HG02840 (cell line): ENCODE results near the gene CEP19.
"Not testable (repeated sequence)": the region's sequence is repeated elsewhere in the genome, so short reads cannot be mapped to it uniquely, and the experiment has no call there.

Experiments
- ATAC-seq: cut with Tn5 transposase; IDR thresholded peaks from one replicate; pipeline ENCODE4 v1.9.1; 2021; ENCODE audit warnings: mild to moderate bottlenecking, moderate library complexity, moderate number of reproducible peaks; ENCODE audit not compliant: unreplicated experiment, low FRiP score

Gene CEP19

GRCh38 chr3:196711838-196712513 lies at the start of gene CEP19, which contains the start of gene PIGX:
Gene CEP19, minus strand, starts transcription at chr3:196712250. Its CDS starts 3,593 bp downstream, at chr3:196708657.
Gene PIGX, plus strand, starts transcription at chr3:196712377.
- peak; percentile 73 for ATAC-seq

GRCh38 chr3:196757876-196758739 lies 46.1 kb upstream of the CEP19 start:
- ATAC-seq, result no peak

GRCh38 chr3:196756732-196757131 lies 44.7 kb upstream of the CEP19 start:
- no peak for ATAC-seq

- no peak for ATAC-seq
These were observed 42.3 kb upstream of the CEP19 start for GRCh38 chr3:196754091-196754981.

- ATAC-seq, result no peak
These were observed 41.2 kb upstream of the CEP19 start for GRCh38 chr3:196753201-196753600.

- no peak for ATAC-seq
These were observed 37.1 kb upstream of the CEP19 start for GRCh38 chr3:196749125-196749524.

- ATAC-seq, result not testable (repeated sequence)
These were observed 31.5 kb upstream of the CEP19 start for GRCh38 chr3:196743569-196743968.

GRCh38 chr3:196741249-196741889 lies 29.3 kb upstream of the CEP19 start:
- no peak for ATAC-seq

- no peak for ATAC-seq
These were observed 28.6 kb upstream of the CEP19 start for GRCh38 chr3:196740481-196741248.

- peak; percentile 84 for ATAC-seq
These were observed 27.8 kb upstream of the CEP19 start, which contains the start of gene PAK2 for GRCh38 chr3:196739671-196740480. Gene PAK2, plus strand, starts transcription at chr3:196739857. Its CDS starts 42,790 bp downstream, at chr3:196782647.

GRCh38 chr3:196737655-196738054 lies 25.6 kb upstream of the CEP19 start:
- ATAC-seq, result no peak

GRCh38 chr3:196736670-196737374 lies 24.8 kb upstream of the CEP19 start:
- no peak for ATAC-seq

- ATAC-seq, result no peak
These were observed 23.7 kb upstream of the CEP19 start for GRCh38 chr3:196735751-196736150.

- ATAC-seq, result no peak
These were observed 15.0 kb upstream of the CEP19 start for GRCh38 chr3:196726788-196727675.

- no peak for ATAC-seq
These were observed 9.0 kb upstream of the CEP19 start for GRCh38 chr3:196721097-196721496.

GRCh38 chr3:196717162-196717561 lies 5.1 kb upstream of the CEP19 start:
- not testable (repeated sequence) for ATAC-seq
